ENCODE measurements around the gene CSKMT. TPM values are rescaled to one million over a fixed set of nuclear protein-coding genes. Genes with fewer than 3 reads are reported as not detected.

The CSKMT gene
- total RNA-seq, 1 experiment from 2014 or later: 63.5 TPM

DNA sequence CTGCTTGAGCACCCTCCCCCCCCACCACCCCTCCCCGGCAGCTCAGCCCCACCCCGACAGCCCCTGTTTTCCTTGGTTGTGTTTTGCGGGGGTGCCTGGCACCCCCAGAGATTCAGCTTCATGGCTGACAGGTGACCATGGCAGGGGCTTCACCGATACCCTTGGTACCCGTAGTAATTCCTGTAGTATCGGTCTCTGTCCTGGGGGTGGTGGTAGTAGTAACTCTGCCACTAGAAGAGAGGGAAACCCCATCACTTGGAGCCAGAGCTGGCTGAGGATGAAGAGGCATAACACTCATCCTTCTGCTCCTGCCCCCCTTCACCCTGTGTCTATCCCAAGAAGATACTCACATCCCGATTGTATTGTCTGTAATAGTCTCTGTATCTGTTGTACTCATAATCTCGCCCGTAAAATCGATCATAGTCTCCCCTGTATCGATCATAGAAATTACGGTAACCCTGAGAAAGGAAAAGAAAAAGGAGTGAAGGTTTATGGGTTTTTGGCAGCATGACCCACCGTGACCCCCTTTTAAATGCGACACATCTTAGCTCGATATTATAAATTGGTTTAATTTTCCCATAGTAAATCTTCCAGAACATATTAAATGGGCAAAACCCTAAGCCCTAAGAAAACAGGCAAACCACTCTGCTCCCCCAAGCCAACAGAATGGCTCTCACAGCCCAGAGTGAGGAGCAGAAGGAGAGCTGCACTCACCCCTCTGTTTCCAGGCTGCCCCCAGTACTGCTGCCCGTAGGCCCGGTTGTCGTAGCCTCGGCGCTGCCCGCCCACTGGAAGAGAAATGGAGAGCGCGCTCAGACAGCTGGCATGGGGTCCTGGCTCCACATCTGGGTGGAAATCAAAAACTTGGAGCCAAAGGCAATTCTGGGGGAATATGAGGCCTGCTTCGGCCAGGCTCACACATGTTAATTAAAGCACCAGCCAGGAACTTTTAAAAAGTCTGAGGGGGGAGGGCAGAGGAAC is 50.3 kb downstream of the CSKMT start:
- DNase-seq (ENCODE audit: low read depth, low spot score): no peak

DNA sequence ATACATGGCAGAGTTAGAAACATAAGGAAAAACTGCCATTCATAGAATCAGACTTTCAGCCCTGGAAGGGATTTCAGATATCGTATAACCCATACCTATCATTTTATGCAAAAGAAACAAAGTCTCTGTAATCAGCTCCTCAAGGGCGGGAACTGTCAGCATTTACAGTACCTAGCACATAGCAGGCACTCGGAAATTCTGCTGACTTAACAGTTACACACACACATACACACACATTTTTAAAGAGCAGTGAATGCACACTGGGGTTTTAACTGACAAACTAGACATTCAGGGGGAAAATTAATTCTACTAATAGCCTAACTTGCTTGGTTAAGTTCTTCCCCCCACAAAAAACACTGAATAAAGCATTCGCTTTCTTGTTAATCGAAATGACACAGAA is 51.1 kb downstream of the CSKMT start:
- BruUV-seq (replicated peaks): no TSS peak
- Histone ChIP-seq H2AFZ (ENCODE audit: low read depth, low read length, poor library complexity, severe bottlenecking) (no peak overlapping the region), H3K4me3 (replicated peaks in 1 of 2; ENCODE audit: low read depth in 1 of 2, low read length in 2 of 2) (no peak overlapping the region), H4K20me1 (ENCODE audit: insufficient read depth) (peaks cover 5% of the 10 kb centered on the region; the same call in 1 of the 2 replicates), H3K36me3 (ENCODE audit: control insufficient read depth in 1 of 2, insufficient read depth in 2 of 2, low read length in 2 of 2) (peaks cover 88 to 89% of the 10 kb centered on the region in 2 experiments), H3K9me2 (ENCODE audit: insufficient read depth) (no peaks in the 10 kb centered on the region), H3K9ac (ENCODE audit: low read length) (no peak overlapping the region), H3K4me2 (ENCODE audit: low read length) (no peak overlapping the region), H3K4me1 (ENCODE audit: control insufficient read depth in 1 of 2, insufficient read depth in 2 of 2, low read length in 2 of 2) (no peaks in the 10 kb centered on the region), H3K79me2 (ENCODE audit: insufficient read depth, low read length) (peaks cover 76% of the 10 kb centered on the region), H3K9me3 (ENCODE audit: control insufficient read depth in 1 of 2, insufficient read depth in 1 of 2, low read depth in 1 of 2, low read length in 2 of 2) (no peaks in the 10 kb centered on the region), H3K27me3 (ENCODE audit: insufficient read depth, low read length) (no peaks in the 10 kb centered on the region), H3K27ac (ENCODE audit: low read depth, low read length) (no peak overlapping the region)
- intact Hi-C loops (cut with micrococcal nuclease): no loop called here
- ChIA-PET POLR2A (no interaction called here), RAD21 (ENCODE audit: low non-redundant PET in 1 of 2, low total read pairs in 2 of 2, uncharacterized antibody in 2 of 2, unreplicated experiment in 2 of 2) (no interaction called here), CTCF (no interaction called here)
- DNase-seq (ENCODE audit: low read depth, low spot score) (no peak), ATAC-seq (no peak)
- TF ChIP-seq EZH2phosphoT487 (IDR thresholded peaks at IDR 0.05; ENCODE audit: borderline replicate concordance) (no peak), EZH2 (IDR thresholded peaks at IDR 0.05) (no peak), YY1 (IDR thresholded peaks at IDR 0.05; ENCODE audit: extremely low read depth, insufficient replicate concordance, low read depth, low read length) (no peak)
- TF ChIP-seq, protein P1, sequence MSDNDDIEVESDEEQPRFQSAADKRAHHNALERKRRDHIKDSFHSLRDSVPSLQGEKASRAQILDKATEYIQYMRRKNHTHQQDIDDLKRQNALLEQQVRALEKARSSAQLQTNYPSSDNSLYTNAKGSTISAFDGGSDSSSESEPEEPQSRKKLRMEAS (IDR thresholded peaks at IDR 0.05): no peak

More for the DNA sequence above, 50.3 kb downstream of the CSKMT start:
- H3K79me2 ChIP-seq (ENCODE audit: insufficient read depth, low read length): peaks cover 69% of the 10 kb centered on the region
- no peak overlapping the region for H3K4me2 ChIP-seq (ENCODE audit: low read length)
- H4K20me1 ChIP-seq (ENCODE audit: insufficient read depth): peaks cover 5% of the 10 kb centered on the region; the same call in 1 of the 2 replicates
- H3K27me3 ChIP-seq (ENCODE audit: insufficient read depth, low read length): no peaks in the 10 kb centered on the region
- ChIA-PET CTCF (no interaction called here), POLR2A (no interaction called here), RAD21 (ENCODE audit: low non-redundant PET in 1 of 2, low total read pairs in 2 of 2, uncharacterized antibody in 2 of 2, unreplicated experiment in 2 of 2) (no interaction called here)
- ATAC-seq: peak; percentile 44; the same call in 1 of the 2 replicates
- intact Hi-C loops (cut with micrococcal nuclease): no loop called here
- H3K36me3 ChIP-seq (ENCODE audit: control insufficient read depth in 1 of 2, insufficient read depth in 2 of 2, low read length in 2 of 2): peaks cover 82 to 87% of the 10 kb centered on the region in 2 experiments
- H3K27ac ChIP-seq (ENCODE audit: low read depth, low read length): no peak overlapping the region
- TF ChIP-seq, protein P2, sequence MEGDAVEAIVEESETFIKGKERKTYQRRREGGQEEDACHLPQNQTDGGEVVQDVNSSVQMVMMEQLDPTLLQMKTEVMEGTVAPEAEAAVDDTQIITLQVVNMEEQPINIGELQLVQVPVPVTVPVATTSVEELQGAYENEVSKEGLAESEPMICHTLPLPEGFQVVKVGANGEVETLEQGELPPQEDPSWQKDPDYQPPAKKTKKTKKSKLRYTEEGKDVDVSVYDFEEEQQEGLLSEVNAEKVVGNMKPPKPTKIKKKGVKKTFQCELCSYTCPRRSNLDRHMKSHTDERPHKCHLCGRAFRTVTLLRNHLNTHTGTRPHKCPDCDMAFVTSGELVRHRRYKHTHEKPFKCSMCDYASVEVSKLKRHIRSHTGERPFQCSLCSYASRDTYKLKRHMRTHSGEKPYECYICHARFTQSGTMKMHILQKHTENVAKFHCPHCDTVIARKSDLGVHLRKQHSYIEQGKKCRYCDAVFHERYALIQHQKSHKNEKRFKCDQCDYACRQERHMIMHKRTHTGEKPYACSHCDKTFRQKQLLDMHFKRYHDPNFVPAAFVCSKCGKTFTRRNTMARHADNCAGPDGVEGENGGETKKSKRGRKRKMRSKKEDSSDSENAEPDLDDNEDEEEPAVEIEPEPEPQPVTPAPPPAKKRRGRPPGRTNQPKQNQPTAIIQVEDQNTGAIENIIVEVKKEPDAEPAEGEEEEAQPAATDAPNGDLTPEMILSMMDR (IDR thresholded peaks at IDR 0.05 in 2 of 3, conservative IDR thresholded peaks at IDR 0.05 in 1 of 3; ENCODE audit: borderline replicate concordance in 1 of 3, insufficient read depth in 1 of 3, low read depth in 2 of 3, low read length in 2 of 3): 0 out of 6 replicates have a peak, but pooled peaks of 1 of the 3 experiments have one; percentile 4
- no peak for TF ChIP-seq ELF1 (IDR thresholded peaks at IDR 0.05; ENCODE audit: borderline replicate concordance, low read depth)
- BruUV-seq (replicated peaks): no TSS peak
- no peak overlapping the region for H2AFZ ChIP-seq (ENCODE audit: low read depth, low read length, poor library complexity, severe bottlenecking)
- H3K9me2 ChIP-seq (ENCODE audit: insufficient read depth): no peaks in the 10 kb centered on the region
- H3K4me1 ChIP-seq (ENCODE audit: control insufficient read depth in 1 of 2, insufficient read depth in 2 of 2, low read length in 2 of 2): no peaks in the 10 kb centered on the region
- no peak overlapping the region for H3K9ac ChIP-seq (ENCODE audit: low read length)
- H3K4me3 ChIP-seq (replicated peaks in 1 of 2; ENCODE audit: low read depth in 1 of 2, low read length in 2 of 2): no peak overlapping the region
- H3K9me3 ChIP-seq (ENCODE audit: control insufficient read depth in 1 of 2, insufficient read depth in 1 of 2, low read depth in 1 of 2, low read length in 2 of 2): no peaks in the 10 kb centered on the region

All from HCT116 (cell line).